ENCODE data around the gene ARHGAP8.
A peak's percentile ranks its signal among the peaks of the same experiment; 100 is the strongest.
"Not testable (repeated sequence)": the region's sequence is repeated elsewhere in the genome, so short reads cannot be mapped to it uniquely, and the experiment has no call there.

ARHGAP8 gene

GRCh38 chr22:44890416-44891292 lies 138.3 kb downstream of the ARHGAP8 start:
- no peak overlapping the region for H3K4me3 ChIP-seq (ENCODE audit: low read depth, low read length)
- DNase-seq (ENCODE audit: low read depth) = no peak

GRCh38 chr22:44891293-44891747 lies 138.9 kb downstream of the ARHGAP8 start:
- no peak for DNase-seq (ENCODE audit: low read depth)
- no peak overlapping the region for H3K4me3 ChIP-seq (ENCODE audit: low read depth, low read length)

- DNase-seq (ENCODE audit: low read depth) = no peak
- H3K4me3 ChIP-seq (ENCODE audit: low read depth, low read length) = no peak overlapping the region
Observed at GRCh38 chr22:44891791-44892190, 139.4 kb downstream of the ARHGAP8 start.

GRCh38 chr22:44892243-44892642 lies 139.9 kb downstream of the ARHGAP8 start:
- H3K4me3 ChIP-seq (ENCODE audit: low read depth, low read length) = no peak overlapping the region
- no peak for DNase-seq (ENCODE audit: low read depth)

GRCh38 chr22:44892803-44893730 lies 140.7 kb downstream of the ARHGAP8 start:
- DNase-seq (ENCODE audit: low read depth) = no peak
- no peak overlapping the region for H3K4me3 ChIP-seq (ENCODE audit: low read depth, low read length)

- no peak for DNase-seq (ENCODE audit: low read depth)
- H3K4me3 ChIP-seq (ENCODE audit: low read depth, low read length) = no peak overlapping the region
Observed at GRCh38 chr22:44893731-44894080, 141.3 kb downstream of the ARHGAP8 start.

- no peak for DNase-seq (ENCODE audit: low read depth)
- H3K4me3 ChIP-seq (ENCODE audit: low read depth, low read length) = no peak overlapping the region
Observed at GRCh38 chr22:44894321-44894720, 141.9 kb downstream of the ARHGAP8 start.

- no peak for DNase-seq (ENCODE audit: low read depth)
- no peak overlapping the region for H3K4me3 ChIP-seq (ENCODE audit: low read depth, low read length)
Observed at GRCh38 chr22:44894782-44895181, 142.4 kb downstream of the ARHGAP8 start.

- no peak overlapping the region for H3K4me3 ChIP-seq (ENCODE audit: low read depth, low read length)
- DNase-seq (ENCODE audit: low read depth) = no peak
Observed at GRCh38 chr22:44895296-44896055, 143.1 kb downstream of the ARHGAP8 start.

GRCh38 chr22:44898236-44898635 lies 145.9 kb downstream of the ARHGAP8 start:
- no peak overlapping the region for H3K4me3 ChIP-seq (ENCODE audit: low read depth, low read length)
- DNase-seq (ENCODE audit: low read depth) = no peak

GRCh38 chr22:44901301-44901700 lies 148.9 kb downstream of the ARHGAP8 start:
- H3K4me3 ChIP-seq (ENCODE audit: low read depth, low read length) = no peak overlapping the region
- peak; percentile 2 for DNase-seq (ENCODE audit: low read depth)

- DNase-seq (ENCODE audit: low read depth); H3K4me3 ChIP-seq (ENCODE audit: low read depth, low read length): not testable (repeated sequence)
Observed at GRCh38 chr22:44903164-44903563, 150.8 kb downstream of the ARHGAP8 start.

GRCh38 chr22:44904492-44905152 lies 152.2 kb downstream of the ARHGAP8 start:
- not testable (repeated sequence) for DNase-seq (ENCODE audit: low read depth); H3K4me3 ChIP-seq (ENCODE audit: low read depth, low read length)

GRCh38 chr22:44906248-44906936 lies 154.0 kb downstream of the ARHGAP8 start:
- DNase-seq (ENCODE audit: low read depth) = no peak
- no peak overlapping the region for H3K4me3 ChIP-seq (ENCODE audit: low read depth, low read length)

- no peak for DNase-seq (ENCODE audit: low read depth)
- H3K4me3 ChIP-seq (ENCODE audit: low read depth, low read length) = no peak overlapping the region
Observed at GRCh38 chr22:44906999-44907644, 154.7 kb downstream of the ARHGAP8 start.

- DNase-seq (ENCODE audit: low read depth) = no peak
Observed at GRCh38 chr22:44907765-44908737, 155.7 kb downstream of the ARHGAP8 start.

GRCh38 chr22:44909241-44909640 lies 156.9 kb downstream of the ARHGAP8 start:
- DNase-seq (ENCODE audit: low read depth) = no peak
- H3K4me3 ChIP-seq (ENCODE audit: low read depth, low read length) = no peak overlapping the region

More at GRCh38 chr22:44907765-44908737, 155.7 kb downstream of the ARHGAP8 start:
- no peak overlapping the region for H3K4me3 ChIP-seq (ENCODE audit: low read depth, low read length)
